Measurements from ENCODE around the gene SSBP3.

DNA sequence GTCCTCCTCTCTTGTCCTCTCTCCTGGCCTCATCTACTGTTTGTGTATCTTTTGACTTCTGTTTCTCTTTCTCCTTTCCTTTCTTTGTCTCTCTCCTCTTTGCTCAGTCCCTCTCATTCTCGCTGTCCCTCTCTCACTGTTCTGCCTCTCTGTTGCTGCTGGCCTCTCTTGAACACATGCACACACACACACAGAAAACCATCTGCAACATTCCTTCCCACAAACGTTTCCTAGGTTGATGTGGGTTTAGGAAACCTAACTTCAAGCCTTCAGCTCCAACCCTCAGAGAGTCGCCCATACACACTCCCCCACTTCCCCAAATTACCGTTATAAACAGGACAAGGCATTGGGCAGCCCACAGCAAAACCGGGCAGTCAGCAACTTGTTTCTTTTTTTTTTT lies 10.9 kb upstream of the SSBP3 start:
- TF ChIP-seq GABPA (IDR thresholded peaks at IDR 0.05; ENCODE audit: low read depth) (no peak), CTCF (IDR thresholded peaks at IDR 0.05; ENCODE audit: insufficient read depth, low read length) (no peak), SPI1 (IDR thresholded peaks at IDR 0.05; ENCODE audit: borderline replicate concordance, low read depth) (peak; percentile 96)
- TF ChIP-seq, protein P1, sequence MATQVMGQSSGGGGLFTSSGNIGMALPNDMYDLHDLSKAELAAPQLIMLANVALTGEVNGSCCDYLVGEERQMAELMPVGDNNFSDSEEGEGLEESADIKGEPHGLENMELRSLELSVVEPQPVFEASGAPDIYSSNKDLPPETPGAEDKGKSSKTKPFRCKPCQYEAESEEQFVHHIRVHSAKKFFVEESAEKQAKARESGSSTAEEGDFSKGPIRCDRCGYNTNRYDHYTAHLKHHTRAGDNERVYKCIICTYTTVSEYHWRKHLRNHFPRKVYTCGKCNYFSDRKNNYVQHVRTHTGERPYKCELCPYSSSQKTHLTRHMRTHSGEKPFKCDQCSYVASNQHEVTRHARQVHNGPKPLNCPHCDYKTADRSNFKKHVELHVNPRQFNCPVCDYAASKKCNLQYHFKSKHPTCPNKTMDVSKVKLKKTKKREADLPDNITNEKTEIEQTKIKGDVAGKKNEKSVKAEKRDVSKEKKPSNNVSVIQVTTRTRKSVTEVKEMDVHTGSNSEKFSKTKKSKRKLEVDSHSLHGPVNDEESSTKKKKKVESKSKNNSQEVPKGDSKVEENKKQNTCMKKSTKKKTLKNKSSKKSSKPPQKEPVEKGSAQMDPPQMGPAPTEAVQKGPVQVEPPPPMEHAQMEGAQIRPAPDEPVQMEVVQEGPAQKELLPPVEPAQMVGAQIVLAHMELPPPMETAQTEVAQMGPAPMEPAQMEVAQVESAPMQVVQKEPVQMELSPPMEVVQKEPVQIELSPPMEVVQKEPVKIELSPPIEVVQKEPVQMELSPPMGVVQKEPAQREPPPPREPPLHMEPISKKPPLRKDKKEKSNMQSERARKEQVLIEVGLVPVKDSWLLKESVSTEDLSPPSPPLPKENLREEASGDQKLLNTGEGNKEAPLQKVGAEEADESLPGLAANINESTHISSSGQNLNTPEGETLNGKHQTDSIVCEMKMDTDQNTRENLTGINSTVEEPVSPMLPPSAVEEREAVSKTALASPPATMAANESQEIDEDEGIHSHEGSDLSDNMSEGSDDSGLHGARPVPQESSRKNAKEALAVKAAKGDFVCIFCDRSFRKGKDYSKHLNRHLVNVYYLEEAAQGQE (IDR thresholded peaks at IDR 0.05; ENCODE audit: insufficient replicate concordance, low read depth): no peak

Measured in HL-60 (cell line).